Measurements from ENCODE around the gene LNPK. TPM values are rescaled to one million over a fixed set of nuclear protein-coding genes. Genes with fewer than 3 reads are reported as not detected.
"Not testable (repeated sequence)": the region's sequence is repeated elsewhere in the genome, so short reads cannot be mapped to it uniquely, and the experiment has no call there.

LNPK gene
- total RNA-seq, 1 donor from 2014 or later, result 34.2 TPM

DNA sequence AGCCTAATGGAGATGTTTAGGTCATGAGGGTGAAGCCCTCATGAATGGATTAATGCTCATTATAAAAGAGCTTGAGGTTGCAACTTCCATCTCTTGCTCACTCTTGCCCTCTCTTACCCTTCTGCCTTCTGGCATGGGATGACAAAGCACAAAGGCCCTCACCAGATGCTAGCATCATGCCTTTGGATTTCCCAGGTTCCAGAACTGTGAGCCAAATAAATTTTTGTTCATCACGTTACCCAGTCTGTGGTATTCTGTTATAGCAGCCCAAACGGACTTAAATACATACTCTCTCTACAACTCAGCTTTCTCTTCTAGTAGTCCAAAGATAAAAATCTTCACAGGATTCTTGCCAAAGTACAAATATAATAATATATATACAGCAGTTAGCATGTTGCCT, 75.8 kb downstream of the LNPK start:
- no peaks in the 10 kb centered on the region for H3K27me3 Mint-ChIP-seq (ENCODE audit: low read depth)
- no peak overlapping the region for H3K4me3 Mint-ChIP-seq
- DNase-seq (ENCODE audit: low read depth, low spot score), result no peak
- H3K36me3 Mint-ChIP-seq (ENCODE audit: low read depth), result peaks cover 10% of the 10 kb centered on the region
- H3K27ac Mint-ChIP-seq (ENCODE audit: unreplicated experiment), result no peak overlapping the region
- TF ChIP-seq, protein P1, sequence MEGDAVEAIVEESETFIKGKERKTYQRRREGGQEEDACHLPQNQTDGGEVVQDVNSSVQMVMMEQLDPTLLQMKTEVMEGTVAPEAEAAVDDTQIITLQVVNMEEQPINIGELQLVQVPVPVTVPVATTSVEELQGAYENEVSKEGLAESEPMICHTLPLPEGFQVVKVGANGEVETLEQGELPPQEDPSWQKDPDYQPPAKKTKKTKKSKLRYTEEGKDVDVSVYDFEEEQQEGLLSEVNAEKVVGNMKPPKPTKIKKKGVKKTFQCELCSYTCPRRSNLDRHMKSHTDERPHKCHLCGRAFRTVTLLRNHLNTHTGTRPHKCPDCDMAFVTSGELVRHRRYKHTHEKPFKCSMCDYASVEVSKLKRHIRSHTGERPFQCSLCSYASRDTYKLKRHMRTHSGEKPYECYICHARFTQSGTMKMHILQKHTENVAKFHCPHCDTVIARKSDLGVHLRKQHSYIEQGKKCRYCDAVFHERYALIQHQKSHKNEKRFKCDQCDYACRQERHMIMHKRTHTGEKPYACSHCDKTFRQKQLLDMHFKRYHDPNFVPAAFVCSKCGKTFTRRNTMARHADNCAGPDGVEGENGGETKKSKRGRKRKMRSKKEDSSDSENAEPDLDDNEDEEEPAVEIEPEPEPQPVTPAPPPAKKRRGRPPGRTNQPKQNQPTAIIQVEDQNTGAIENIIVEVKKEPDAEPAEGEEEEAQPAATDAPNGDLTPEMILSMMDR (conservative IDR thresholded peaks at IDR 0.05), result no peak
- peaks cover 9% of the 10 kb centered on the region for H3K4me1 Mint-ChIP-seq
- H3K9me3 Mint-ChIP-seq, result no peaks in the 10 kb centered on the region

DNA sequence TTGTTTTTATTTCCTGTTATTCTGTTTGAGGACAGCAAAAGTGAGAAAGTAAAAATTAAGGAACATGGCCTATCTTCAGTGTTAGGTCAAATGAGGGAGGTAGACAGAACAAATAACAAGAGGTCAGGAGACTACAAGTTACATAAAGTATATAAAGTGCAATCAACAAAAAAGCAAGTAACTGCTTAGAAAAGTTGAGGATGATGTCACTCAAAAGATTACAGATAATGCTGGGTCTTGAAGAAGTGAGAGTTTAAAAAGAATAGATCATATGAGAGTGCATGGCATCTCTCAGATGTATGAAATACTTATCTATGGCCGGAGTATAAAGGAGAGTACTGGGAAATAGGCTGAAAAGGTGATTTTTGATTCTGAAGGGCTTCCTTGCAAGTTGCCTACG, 79.9 kb downstream of the LNPK start:
- Mint-ChIP-seq H3K4me1 (peaks cover 9% of the 10 kb centered on the region), H3K27ac (ENCODE audit: unreplicated experiment) (no peak overlapping the region), H3K9me3 (no peaks in the 10 kb centered on the region), H3K36me3 (ENCODE audit: low read depth) (peaks cover 7% of the 10 kb centered on the region), H3K4me3 (no peak overlapping the region), H3K27me3 (ENCODE audit: low read depth) (no peaks in the 10 kb centered on the region)
- DNase-seq (ENCODE audit: low read depth, low spot score), result no peak
- TF ChIP-seq, protein P1 (conservative IDR thresholded peaks at IDR 0.05), result no peak

GRCh38 chr2:175918935-175919334, 83.1 kb downstream of the LNPK start:
- DNase-seq (ENCODE audit: low read depth, low spot score), result no peak
- Mint-ChIP-seq H3K36me3 (ENCODE audit: low read depth) (peaks cover 4% of the 10 kb centered on the region), H3K27me3 (ENCODE audit: low read depth) (no peaks in the 10 kb centered on the region), H3K4me1 (no peaks in the 10 kb centered on the region), H3K4me3 (no peak overlapping the region), H3K27ac (ENCODE audit: unreplicated experiment) (no peak overlapping the region), H3K9me3 (no peaks in the 10 kb centered on the region)
- TF ChIP-seq, protein P1 (conservative IDR thresholded peaks at IDR 0.05), result no peak

GRCh38 chr2:175914846-175915245, 87.2 kb downstream of the LNPK start:
- H3K27ac Mint-ChIP-seq (ENCODE audit: unreplicated experiment), result no peak overlapping the region
- H3K36me3 Mint-ChIP-seq (ENCODE audit: low read depth), result peaks cover 4% of the 10 kb centered on the region
- DNase-seq (ENCODE audit: low read depth, low spot score), result no peak
- no peak overlapping the region for H3K4me3 Mint-ChIP-seq
- H3K4me1 Mint-ChIP-seq, result no peaks in the 10 kb centered on the region
- no peaks in the 10 kb centered on the region for H3K9me3 Mint-ChIP-seq
- H3K27me3 Mint-ChIP-seq (ENCODE audit: low read depth), result peaks cover 2% of the 10 kb centered on the region
- TF ChIP-seq, protein P1 (conservative IDR thresholded peaks at IDR 0.05), result no peak

GRCh38 chr2:175913849-175914743, 88.0 kb downstream of the LNPK start:
- not testable (repeated sequence) for H3K9me3 Mint-ChIP-seq; H3K4me1 Mint-ChIP-seq; H3K36me3 Mint-ChIP-seq (ENCODE audit: low read depth); DNase-seq (ENCODE audit: low read depth, low spot score); H3K4me3 Mint-ChIP-seq; H3K27me3 Mint-ChIP-seq (ENCODE audit: low read depth)
- peak overlapping the region; percentile 39 for H3K27ac Mint-ChIP-seq (ENCODE audit: unreplicated experiment)

GRCh38 chr2:175913267-175913666, 88.8 kb downstream of the LNPK start:
- H3K9me3 Mint-ChIP-seq; H3K36me3 Mint-ChIP-seq (ENCODE audit: low read depth); H3K27me3 Mint-ChIP-seq (ENCODE audit: low read depth); H3K27ac Mint-ChIP-seq (ENCODE audit: unreplicated experiment); H3K4me3 Mint-ChIP-seq; DNase-seq (ENCODE audit: low read depth, low spot score); H3K4me1 Mint-ChIP-seq: not testable (repeated sequence)
